Neural cell (in vitro differentiated cells): ENCODE results near the gene E2F4. TPM values are rescaled to one million over a fixed set of nuclear protein-coding genes. Genes with fewer than 3 reads are reported as not detected.

Experiments
- H2AFZ ChIP-seq: fragments of 200-600, 300-800 bp; sonication (generic), shearing (Covaris generic); 2 replicates; pipeline ENCODE4 v1.6.0; 2014; ENCODE audit warnings: low read depth, mild to moderate bottlenecking, antibody characterized with exemption, low read length, moderate library complexity
- H3F3A ChIP-seq: fragments of 200-600 bp; shearing (Covaris generic); 2 replicates; pipeline ENCODE4 v1.6.1; 2016; ENCODE audit warnings: mild to moderate bottlenecking, moderate library complexity, mixed read lengths, antibody characterized with exemption, low read length; ENCODE audit not compliant: insufficient read depth, poor library complexity, severe bottlenecking
- H3K27ac ChIP-seq: fragments of 200-600, 300-800 bp; sonication (generic), shearing (Covaris generic); 2 replicates; pipeline ENCODE4 v1.5.1; 2014; ENCODE audit warnings: mild to moderate bottlenecking, low read length, moderate library complexity
- H3K27me3 ChIP-seq: fragments of 300-800, 200-600 bp; sonication (generic), shearing (Covaris generic); 2 replicates; pipeline ENCODE4 v1.6.0; 2014; ENCODE audit warnings: mild to moderate bottlenecking, low read depth, low read length, moderate library complexity; ENCODE audit not compliant: insufficient read depth
- H3K36me3 ChIP-seq: fragments of 300-800, 200-600 bp; sonication (generic), shearing (Covaris generic); 2 replicates; pipeline ENCODE4 v1.5.1; 2014; ENCODE audit warnings: mild to moderate bottlenecking, antibody characterized with exemption, low read length, moderate library complexity; ENCODE audit not compliant: insufficient read depth
- H3K4me2 ChIP-seq: fragments of 300-800, 200-600 bp; sonication (generic), shearing (Covaris generic); 2 replicates; pipeline ENCODE4 v1.6.0; 2014; ENCODE audit warnings: mild to moderate bottlenecking, low read length
- H3K4me3 ChIP-seq: fragments of 300-800, 200-600 bp; sonication (generic), shearing (Covaris generic); 2 replicates; pipeline ENCODE4 v1.5.1; 2014; ENCODE audit warnings: mild to moderate bottlenecking, low read length, moderate library complexity
- H3K79me2 ChIP-seq: fragments of 200-600 bp; shearing (Covaris generic); replicated peaks from 2 replicates; pipeline ENCODE4 v1.6.0; 2014; ENCODE audit warnings: mild to moderate bottlenecking, low read length, moderate library complexity; ENCODE audit not compliant: insufficient read depth
- H3K9ac ChIP-seq: fragments of 300-800, 200-600 bp; sonication (generic), shearing (Covaris generic); 2 replicates; pipeline ENCODE4 v1.6.1; 2016; ENCODE audit warnings: mild to moderate bottlenecking, low read length, mixed read lengths
- H3K9me2 ChIP-seq: fragments of 200-600 bp; shearing (Covaris generic); 2 replicates; pipeline ENCODE4 v1.6.1; 2016; ENCODE audit warnings: mild to moderate bottlenecking, low read length, mixed read lengths; ENCODE audit not compliant: insufficient read depth
- H3K9me3 ChIP-seq: fragments of 200-600, 300-800 bp; sonication (generic), shearing (Covaris generic); 2 replicates; pipeline ENCODE4 v1.6.1; 2016; ENCODE audit warnings: mild to moderate bottlenecking, mixed run types, low read length, moderate library complexity, mixed read lengths
- H4K20me1 ChIP-seq: fragments of 200-600 bp; shearing (Covaris generic); 2 replicates; pipeline ENCODE4 v1.6.1; 2016; ENCODE audit warnings: mild to moderate bottlenecking, mixed run types; ENCODE audit not compliant: insufficient read depth
- CTCF ChIP-seq: fragments of 450-650 bp; IDR thresholded peaks from 2 replicates; pipeline ENCODE4 v1.5.1; 2014; ENCODE audit warnings: antibody characterized with exemption, mild to moderate bottlenecking, moderate library complexity; ENCODE audit not compliant: poor library complexity, severe bottlenecking
- EP300 ChIP-seq: fragments of 450-650 bp; conservative IDR thresholded peaks from 2 replicates; pipeline ENCODE4 v1.6.1; 2014; ENCODE audit warnings: antibody characterized with exemption, mild to moderate bottlenecking, moderate library complexity; ENCODE audit not compliant: poor library complexity, severe bottlenecking
- EZH2 ChIP-seq: fragments of 200-600, 300-800 bp; shearing (Covaris generic), sonication (generic); IDR thresholded peaks from 2 replicates; pipeline ENCODE4 v1.6.1; 2014; ENCODE audit warnings: antibody characterized with exemption, low read length, borderline replicate concordance, mild to moderate bottlenecking; ENCODE audit not compliant: insufficient read depth, poor library complexity, severe bottlenecking
- MXI1 ChIP-seq: fragments of 450-650 bp; conservative IDR thresholded peaks from 2 replicates; pipeline ENCODE4 v1.6.1; 2014; ENCODE audit warnings: antibody characterized with exemption, mild to moderate bottlenecking; ENCODE audit not compliant: poor library complexity, severe bottlenecking
- POLR2AphosphoS5 ChIP-seq: IDR thresholded peaks from 2 replicates; pipeline ENCODE4 v1.6.1; 2012
- RAD21 ChIP-seq: fragments of 450-650 bp; conservative IDR thresholded peaks from 2 replicates; pipeline ENCODE4 v1.6.1; 2014; ENCODE audit warnings: antibody characterized with exemption, mild to moderate bottlenecking, moderate library complexity
- SMC3 ChIP-seq: fragments of 450-650 bp; conservative IDR thresholded peaks from 2 replicates; pipeline ENCODE4 v1.6.1; 2014; ENCODE audit warnings: antibody characterized with exemption, mild to moderate bottlenecking, moderate library complexity; ENCODE audit not compliant: poor library complexity
- TAF1 ChIP-seq: IDR thresholded peaks from 2 replicates; pipeline ENCODE4 v1.6.1; 2012; ENCODE audit warnings: low read depth
- polyA plus RNA-seq: library from polyadenylated mRNA; depleted of rRNA; stranded (reverse); fragments of >200 nt; gene quantifications from 2 replicates; pipeline ENCODE4 v1.2.3, GENCODE V29; 2014
- TF ChIP-seq, protein P1 (sequence below): IDR thresholded peaks from 2 replicates; pipeline ENCODE4 v1.6.1; 2012; ENCODE audit warnings: borderline replicate concordance

The E2F4 gene
- polyA plus RNA-seq, 1 donor from 2014 or later = 112 TPM

GRCh38 chr16:67170949-67171649 lies 20.9 kb upstream of the E2F4 start:
- no peak overlapping the region for H3K4me2 ChIP-seq
- H3K9me3 ChIP-seq = no peaks in the 10 kb centered on the region
- peaks cover 92% of the 10 kb centered on the region for H3K27me3 ChIP-seq
- no peak for TF ChIP-seq POLR2AphosphoS5
- no peak for TF ChIP-seq SMC3
- TF ChIP-seq, protein P1, sequence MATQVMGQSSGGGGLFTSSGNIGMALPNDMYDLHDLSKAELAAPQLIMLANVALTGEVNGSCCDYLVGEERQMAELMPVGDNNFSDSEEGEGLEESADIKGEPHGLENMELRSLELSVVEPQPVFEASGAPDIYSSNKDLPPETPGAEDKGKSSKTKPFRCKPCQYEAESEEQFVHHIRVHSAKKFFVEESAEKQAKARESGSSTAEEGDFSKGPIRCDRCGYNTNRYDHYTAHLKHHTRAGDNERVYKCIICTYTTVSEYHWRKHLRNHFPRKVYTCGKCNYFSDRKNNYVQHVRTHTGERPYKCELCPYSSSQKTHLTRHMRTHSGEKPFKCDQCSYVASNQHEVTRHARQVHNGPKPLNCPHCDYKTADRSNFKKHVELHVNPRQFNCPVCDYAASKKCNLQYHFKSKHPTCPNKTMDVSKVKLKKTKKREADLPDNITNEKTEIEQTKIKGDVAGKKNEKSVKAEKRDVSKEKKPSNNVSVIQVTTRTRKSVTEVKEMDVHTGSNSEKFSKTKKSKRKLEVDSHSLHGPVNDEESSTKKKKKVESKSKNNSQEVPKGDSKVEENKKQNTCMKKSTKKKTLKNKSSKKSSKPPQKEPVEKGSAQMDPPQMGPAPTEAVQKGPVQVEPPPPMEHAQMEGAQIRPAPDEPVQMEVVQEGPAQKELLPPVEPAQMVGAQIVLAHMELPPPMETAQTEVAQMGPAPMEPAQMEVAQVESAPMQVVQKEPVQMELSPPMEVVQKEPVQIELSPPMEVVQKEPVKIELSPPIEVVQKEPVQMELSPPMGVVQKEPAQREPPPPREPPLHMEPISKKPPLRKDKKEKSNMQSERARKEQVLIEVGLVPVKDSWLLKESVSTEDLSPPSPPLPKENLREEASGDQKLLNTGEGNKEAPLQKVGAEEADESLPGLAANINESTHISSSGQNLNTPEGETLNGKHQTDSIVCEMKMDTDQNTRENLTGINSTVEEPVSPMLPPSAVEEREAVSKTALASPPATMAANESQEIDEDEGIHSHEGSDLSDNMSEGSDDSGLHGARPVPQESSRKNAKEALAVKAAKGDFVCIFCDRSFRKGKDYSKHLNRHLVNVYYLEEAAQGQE = no peak
- TF ChIP-seq EP300 = no peak
- TF ChIP-seq TAF1 = no peak
- TF ChIP-seq CTCF = no peak
- TF ChIP-seq RAD21 = no peak
- TF ChIP-seq MXI1 = no peak
- no peak for TF ChIP-seq EZH2
- H3K9ac ChIP-seq = no peak overlapping the region
- H4K20me1 ChIP-seq = peaks cover 11% of the 10 kb centered on the region
- H3K27ac ChIP-seq = no peak overlapping the region
- H3K9me2 ChIP-seq = no peaks in the 10 kb centered on the region
- peak overlapping the region; percentile 52 for H3K4me3 ChIP-seq
- H3F3A ChIP-seq = no peaks in the 10 kb centered on the region
- H3K36me3 ChIP-seq = no peaks in the 10 kb centered on the region
- H3K79me2 ChIP-seq = no peaks in the 10 kb centered on the region
- no peak overlapping the region for H2AFZ ChIP-seq

DNA sequence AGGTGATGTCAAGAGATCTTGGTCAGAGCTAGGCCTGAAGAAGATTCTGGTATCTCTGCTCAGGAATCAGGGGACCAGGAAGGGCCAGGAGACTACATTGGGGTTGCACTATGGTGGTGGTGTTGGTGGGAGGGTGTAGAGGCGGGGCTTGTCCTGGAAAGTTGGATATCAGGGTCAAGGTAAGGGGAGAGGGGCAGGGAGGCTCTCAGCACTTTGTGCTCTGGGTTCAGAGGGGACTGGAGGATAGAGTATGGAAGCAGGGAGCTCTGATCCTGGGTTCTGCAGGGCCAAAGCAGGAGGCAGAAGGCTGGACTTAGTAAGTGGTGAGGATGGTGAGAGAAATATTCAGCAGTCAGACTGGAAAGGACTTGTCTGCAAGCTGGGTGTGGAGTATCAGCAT lies 18.6 kb upstream of the E2F4 start:
- Histone ChIP-seq H4K20me1 (peaks cover 19% of the 10 kb centered on the region), H3K9ac (no peak overlapping the region), H3K4me2 (no peak overlapping the region), H3K79me2 (no peaks in the 10 kb centered on the region), H2AFZ (no peak overlapping the region), H3K27me3 (peaks cover 76% of the 10 kb centered on the region), H3K36me3 (no peaks in the 10 kb centered on the region), H3K27ac (no peak overlapping the region), H3K9me3 (no peaks in the 10 kb centered on the region), H3K4me3 (peak overlapping the region; percentile 63), H3F3A (no peaks in the 10 kb centered on the region), H3K9me2 (no peaks in the 10 kb centered on the region)
- TF ChIP-seq, protein P1 = no peak
- TF ChIP-seq MXI1 = no peak
- TF ChIP-seq RAD21 = no peak
- TF ChIP-seq POLR2AphosphoS5 = no peak
